Fibroblast of lung (primary cell): Measurements from ENCODE around the gene ERBB4. TPM values are rescaled to one million over a fixed set of nuclear protein-coding genes. Genes with fewer than 3 reads are reported as not detected.

ENCODE experiments used
- DNase-seq, 2 donors: peaks; one replicate each; pipeline versions ENCODE4 v3.0.0 to v3.0.0-alpha.2; 2010; ENCODE audit warnings: low read depth in 2 of 2
- H2AFZ ChIP-seq: 2 replicates; pipeline ENCODE4 v1.5.1; 2012; ENCODE audit warnings: low read length, control low read depth, inconsistent platforms
- H3K27ac ChIP-seq: 2 replicates; pipeline ENCODE4 v1.5.1; 2011; ENCODE audit warnings: low read length, control low read depth; ENCODE audit not compliant: insufficient read depth
- H3K27me3 ChIP-seq: 2 replicates; pipeline ENCODE4 v1.5.1; 2011; ENCODE audit warnings: mild to moderate bottlenecking, low read length; ENCODE audit not compliant: control insufficient read depth, insufficient read depth
- H3K36me3 ChIP-seq: 2 replicates; pipeline ENCODE4 v1.5.1; 2011; ENCODE audit warnings: low read length; ENCODE audit not compliant: control insufficient read depth, insufficient read depth
- H3K4me1 ChIP-seq: 2 replicates; pipeline ENCODE4 v1.5.1; 2011; ENCODE audit warnings: low read length; ENCODE audit not compliant: control insufficient read depth, insufficient read depth; ENCODE audit errors: extremely low read depth
- H3K4me2 ChIP-seq: 2 replicates; pipeline ENCODE4 v1.5.1; 2011; ENCODE audit warnings: low read length, control low read depth; ENCODE audit not compliant: insufficient read depth; ENCODE audit errors: extremely low read depth
- H3K4me3 ChIP-seq, 4 experiments: fragments of 200-600 bp in 1 of 4; sonication (generic) in 1 of 4; replicated peaks in 1 of 4; 2 replicates each; pipeline ENCODE4 v1.5.1; 2011 to 2016; ENCODE audit warnings: low read length in 4 of 4, low read depth in 3 of 4, mild to moderate bottlenecking in 3 of 4, control low read depth in 2 of 4, inconsistent platforms in 1 of 4, mixed read lengths in 1 of 4; ENCODE audit not compliant: insufficient read depth in 1 of 4; ENCODE audit errors: control extremely low read depth in 1 of 4
- H3K79me2 ChIP-seq: 2 replicates; pipeline ENCODE4 v1.5.1; 2012; ENCODE audit warnings: mild to moderate bottlenecking, low read length, inconsistent platforms; ENCODE audit not compliant: control insufficient read depth, insufficient read depth
- H3K9ac ChIP-seq: 2 replicates; pipeline ENCODE4 v1.5.1; 2011; ENCODE audit warnings: mild to moderate bottlenecking, low read length, control low read depth; ENCODE audit not compliant: insufficient read depth
- H3K9me3 ChIP-seq: 2 replicates; pipeline ENCODE4 v1.5.1; 2012; ENCODE audit warnings: low read depth, low read length; ENCODE audit not compliant: control insufficient read depth, insufficient read depth
- H4K20me1 ChIP-seq: 2 replicates; pipeline ENCODE4 v1.5.1; 2011; ENCODE audit warnings: low read length; ENCODE audit not compliant: control insufficient read depth, insufficient read depth; ENCODE audit errors: extremely low read depth
- EZH2 ChIP-seq: IDR thresholded peaks from 2 replicates; pipeline ENCODE4 v1.5.1; 2012; ENCODE audit warnings: low read length, control low read depth, mild to moderate bottlenecking; ENCODE audit errors: missing control alignments
- polyA plus RNA-seq, 2 donors: library from polyadenylated mRNA; depleted of rRNA in 1 of 2; stranded (reverse) in 1 of 2; unstranded in 1 of 2; fragments of >200 nt; gene quantifications; 2 replicates each; pipeline ENCODE4 v1.2.1, GENCODE V29; 2011 to 2012; ENCODE audit warnings: missing spikeins in 1 of 2
- total RNA-seq: library from RNA; depleted of rRNA; stranded (reverse); fragments of >200 nt; gene quantifications from 2 replicates; pipeline ENCODE4 v1.2.1, GENCODE V29; 2014
- TF ChIP-seq, protein P1 (sequence below), 2 donors: IDR thresholded peaks in 1 of 2; conservative IDR thresholded peaks in 1 of 2; 1 replicate in 1 of 2; 2 replicates in 1 of 2; pipeline ENCODE4 v1.5.1; 2011 to 2012; ENCODE audit warnings: low read length in 2 of 2, control low read depth in 1 of 2, inconsistent platforms in 1 of 2, low read depth in 1 of 2, mild to moderate bottlenecking in 1 of 2

The ERBB4 gene
- total and polyA plus RNA-seq, 2 donors (not counting 1 experiment from before 2014, with no cell fraction given): 0.08 to 0.17 TPM

DNA sequence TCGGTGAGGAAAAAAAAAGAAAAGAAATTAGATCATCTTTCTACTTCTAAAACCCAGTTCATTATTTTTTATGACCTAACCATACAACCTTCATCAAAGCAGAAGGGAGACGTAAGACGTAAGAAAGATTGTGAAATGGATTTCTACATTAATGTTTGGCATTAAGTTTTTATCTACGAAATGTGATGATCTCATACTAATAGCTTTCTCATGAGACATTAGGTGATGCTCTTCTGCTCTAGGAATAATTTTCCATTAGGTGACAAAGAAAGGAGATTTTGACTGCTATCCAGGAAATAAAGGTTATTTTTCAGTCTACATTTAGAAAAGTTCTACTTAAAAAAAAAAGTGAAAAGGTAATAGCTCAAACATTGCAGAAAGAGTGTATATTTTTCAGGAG is 748.6 kb downstream of the ERBB4 start:
- Histone ChIP-seq H3K4me1 (no peaks in the 10 kb centered on the region), H3K9ac (no peak overlapping the region), H3K4me3 (no peak overlapping the region), H2AFZ (no peak overlapping the region), H3K36me3 (no peaks in the 10 kb centered on the region), H4K20me1 (no peaks in the 10 kb centered on the region), H3K27ac (no peak overlapping the region), H3K27me3 (no peaks in the 10 kb centered on the region), H3K9me3 (no peaks in the 10 kb centered on the region), H3K79me2 (no peaks in the 10 kb centered on the region), H3K4me2 (no peak overlapping the region)
- peak in 1 of 2 donors; percentile 5 for DNase-seq
- no peak for TF ChIP-seq EZH2
- TF ChIP-seq, protein P1, sequence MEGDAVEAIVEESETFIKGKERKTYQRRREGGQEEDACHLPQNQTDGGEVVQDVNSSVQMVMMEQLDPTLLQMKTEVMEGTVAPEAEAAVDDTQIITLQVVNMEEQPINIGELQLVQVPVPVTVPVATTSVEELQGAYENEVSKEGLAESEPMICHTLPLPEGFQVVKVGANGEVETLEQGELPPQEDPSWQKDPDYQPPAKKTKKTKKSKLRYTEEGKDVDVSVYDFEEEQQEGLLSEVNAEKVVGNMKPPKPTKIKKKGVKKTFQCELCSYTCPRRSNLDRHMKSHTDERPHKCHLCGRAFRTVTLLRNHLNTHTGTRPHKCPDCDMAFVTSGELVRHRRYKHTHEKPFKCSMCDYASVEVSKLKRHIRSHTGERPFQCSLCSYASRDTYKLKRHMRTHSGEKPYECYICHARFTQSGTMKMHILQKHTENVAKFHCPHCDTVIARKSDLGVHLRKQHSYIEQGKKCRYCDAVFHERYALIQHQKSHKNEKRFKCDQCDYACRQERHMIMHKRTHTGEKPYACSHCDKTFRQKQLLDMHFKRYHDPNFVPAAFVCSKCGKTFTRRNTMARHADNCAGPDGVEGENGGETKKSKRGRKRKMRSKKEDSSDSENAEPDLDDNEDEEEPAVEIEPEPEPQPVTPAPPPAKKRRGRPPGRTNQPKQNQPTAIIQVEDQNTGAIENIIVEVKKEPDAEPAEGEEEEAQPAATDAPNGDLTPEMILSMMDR (conservative IDR thresholded peaks at IDR 0.05 in 1 of 2, IDR thresholded peaks at IDR 0.05 in 1 of 2; ENCODE audit: low read depth in 1 of 2, low read length in 2 of 2): no peak

DNA sequence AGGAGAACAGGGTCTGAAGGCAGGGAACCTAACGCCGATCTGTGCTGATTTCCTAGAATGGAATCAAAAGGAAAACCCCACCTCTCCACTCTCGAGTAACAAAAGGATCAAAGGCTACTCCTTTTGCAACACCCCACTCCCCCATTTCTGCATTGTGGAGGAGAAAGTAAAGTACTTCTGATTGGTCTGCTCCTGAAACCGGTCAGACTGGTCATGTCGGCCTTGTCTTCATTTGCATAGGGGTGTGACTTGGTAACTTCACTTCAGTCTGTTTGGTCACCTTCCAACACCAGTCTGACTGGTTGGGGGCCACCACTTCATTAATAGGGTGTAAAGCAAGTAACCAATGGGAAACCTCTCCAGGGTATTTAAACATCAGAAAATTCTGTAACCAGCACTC is 771.9 kb downstream of the ERBB4 start:
- H3K9ac ChIP-seq: no peak overlapping the region
- H3K4me3 ChIP-seq: no peak overlapping the region
- no peaks in the 10 kb centered on the region for H3K79me2 ChIP-seq
- no peaks in the 10 kb centered on the region for H3K36me3 ChIP-seq
- no peaks in the 10 kb centered on the region for H3K4me1 ChIP-seq
- H2AFZ ChIP-seq: no peak overlapping the region
- no peak overlapping the region for H3K27ac ChIP-seq
- H3K27me3 ChIP-seq: no peaks in the 10 kb centered on the region
- H3K4me2 ChIP-seq: no peak overlapping the region
- TF ChIP-seq EZH2: no peak
- TF ChIP-seq, protein P1 (conservative IDR thresholded peaks at IDR 0.05 in 1 of 2, IDR thresholded peaks at IDR 0.05 in 1 of 2; ENCODE audit: low read depth in 1 of 2, low read length in 2 of 2): no peak
- no peaks in the 10 kb centered on the region for H3K9me3 ChIP-seq
- DNase-seq: no peak
- H4K20me1 ChIP-seq: no peaks in the 10 kb centered on the region

DNA sequence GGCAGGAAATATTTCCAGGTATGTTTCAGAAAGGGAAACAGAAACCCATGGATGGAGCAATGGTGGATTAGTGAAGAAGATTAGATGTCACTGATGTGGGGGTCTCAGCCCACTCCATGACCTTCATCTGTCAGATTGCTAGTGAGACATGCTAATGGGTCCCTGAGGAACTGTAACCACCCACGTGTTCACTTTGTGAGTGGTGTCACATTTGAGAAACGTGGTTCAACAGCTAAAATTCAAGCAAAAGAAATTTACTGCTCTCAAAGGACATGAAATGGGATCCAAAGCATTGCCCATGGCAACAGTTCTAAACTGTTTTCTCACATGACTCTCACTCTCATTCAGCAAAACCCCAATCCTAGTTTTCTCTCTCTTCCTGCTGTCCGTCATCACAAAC is 776.1 kb downstream of the ERBB4 start:
- H3K36me3 ChIP-seq: no peaks in the 10 kb centered on the region
- H3K4me2 ChIP-seq: no peak overlapping the region
- no peaks in the 10 kb centered on the region for H3K79me2 ChIP-seq
- no peak overlapping the region for H3K4me3 ChIP-seq
- DNase-seq: no peak
- no peaks in the 10 kb centered on the region for H3K4me1 ChIP-seq
- H4K20me1 ChIP-seq: no peaks in the 10 kb centered on the region
- no peak overlapping the region for H3K27ac ChIP-seq
- H3K9ac ChIP-seq: no peak overlapping the region
- H3K27me3 ChIP-seq: no peaks in the 10 kb centered on the region
- no peaks in the 10 kb centered on the region for H3K9me3 ChIP-seq
- TF ChIP-seq EZH2: no peak
- TF ChIP-seq, protein P1 (conservative IDR thresholded peaks at IDR 0.05 in 1 of 2, IDR thresholded peaks at IDR 0.05 in 1 of 2; ENCODE audit: low read depth in 1 of 2, low read length in 2 of 2): no peak
- no peak overlapping the region for H2AFZ ChIP-seq
